NCI-H1092 treated with DMSO at 0.1 percent for 48 hours (cell line): ENCODE data around the gene IQSEC1.

Experiments
- DNase-seq: peaks from one replicate; lab custom pipeline; 2025; lab: John Stamatoyannopoulos, UW

IQSEC1 gene

DNA sequence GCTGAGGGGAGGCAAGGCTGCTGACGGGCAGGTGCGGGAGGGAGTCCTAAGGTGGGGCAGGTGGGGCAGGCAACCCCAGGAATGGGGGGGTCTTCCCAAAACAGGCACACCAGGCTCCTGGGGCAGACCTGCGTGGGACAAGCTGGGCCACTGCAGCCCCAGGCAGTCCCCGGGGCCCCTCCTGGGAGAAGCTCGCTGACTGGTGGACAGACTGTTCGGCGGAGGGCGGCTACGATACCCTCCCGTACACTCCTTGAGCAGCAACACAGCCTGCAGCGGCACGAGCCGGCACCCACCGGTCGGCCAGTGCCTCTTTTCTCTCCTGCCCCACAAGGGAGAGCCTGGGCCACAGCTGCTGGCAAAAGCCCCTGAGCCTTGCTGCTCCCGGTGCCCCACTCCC is 165.9 kb downstream of the IQSEC1 start:
- no peak for DNase-seq

DNA sequence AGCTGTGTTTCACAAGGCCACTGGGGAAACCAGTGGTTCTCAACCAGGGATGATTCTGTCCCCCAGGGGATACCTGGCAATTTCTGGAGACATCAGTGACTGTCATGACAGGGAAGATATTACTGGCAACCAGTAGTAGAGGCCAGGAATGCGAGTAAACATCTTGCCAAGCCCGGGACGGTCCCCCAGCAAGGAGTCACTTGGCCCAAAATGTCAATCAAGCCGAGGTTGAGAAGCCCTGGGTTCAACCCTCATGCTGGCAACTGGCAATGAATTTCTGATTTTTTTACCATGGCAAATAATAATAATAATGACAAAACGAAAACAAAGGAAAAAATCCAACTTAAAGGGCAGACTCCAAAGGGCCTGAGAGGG is 166.3 kb downstream of the IQSEC1 start:
- no peak for DNase-seq

DNA sequence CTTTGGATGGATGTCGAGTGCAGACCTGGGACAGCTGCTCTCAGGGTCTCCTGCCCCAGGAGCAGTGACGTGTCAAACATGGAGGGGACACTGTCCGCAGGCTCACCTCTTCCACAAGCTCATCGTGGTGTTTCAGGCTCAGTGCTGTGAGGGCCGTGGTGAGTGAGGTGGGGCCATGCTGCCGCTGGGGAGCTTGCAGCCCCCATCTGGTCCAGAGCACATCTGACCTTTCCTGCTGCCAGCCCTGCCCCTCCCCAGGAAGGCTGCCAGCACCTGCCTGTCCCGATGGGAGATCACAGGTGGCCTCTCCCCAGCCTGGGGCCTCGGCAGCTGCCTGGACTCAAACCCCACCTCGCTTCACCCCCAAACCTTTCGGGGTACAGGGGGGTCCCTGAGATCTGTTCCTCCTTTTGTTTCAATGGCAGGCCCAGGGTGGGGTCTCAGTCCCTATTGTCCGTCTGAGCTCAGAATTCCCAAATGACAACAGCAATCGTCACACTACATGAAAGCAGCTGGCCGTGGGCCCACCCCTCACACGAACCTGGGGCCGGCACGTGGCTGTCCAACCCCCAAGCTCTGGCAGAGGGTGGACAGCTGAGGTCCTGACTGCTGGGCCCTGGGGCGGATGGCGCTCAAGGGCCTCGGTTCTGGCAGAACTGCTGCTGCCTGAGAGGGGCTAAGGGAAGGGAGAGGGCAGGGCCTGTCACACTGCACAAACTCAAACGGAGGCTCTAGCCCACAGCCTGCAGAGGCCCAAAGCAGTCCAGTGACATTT is 166.9 kb downstream of the IQSEC1 start:
- no peak for DNase-seq

DNA sequence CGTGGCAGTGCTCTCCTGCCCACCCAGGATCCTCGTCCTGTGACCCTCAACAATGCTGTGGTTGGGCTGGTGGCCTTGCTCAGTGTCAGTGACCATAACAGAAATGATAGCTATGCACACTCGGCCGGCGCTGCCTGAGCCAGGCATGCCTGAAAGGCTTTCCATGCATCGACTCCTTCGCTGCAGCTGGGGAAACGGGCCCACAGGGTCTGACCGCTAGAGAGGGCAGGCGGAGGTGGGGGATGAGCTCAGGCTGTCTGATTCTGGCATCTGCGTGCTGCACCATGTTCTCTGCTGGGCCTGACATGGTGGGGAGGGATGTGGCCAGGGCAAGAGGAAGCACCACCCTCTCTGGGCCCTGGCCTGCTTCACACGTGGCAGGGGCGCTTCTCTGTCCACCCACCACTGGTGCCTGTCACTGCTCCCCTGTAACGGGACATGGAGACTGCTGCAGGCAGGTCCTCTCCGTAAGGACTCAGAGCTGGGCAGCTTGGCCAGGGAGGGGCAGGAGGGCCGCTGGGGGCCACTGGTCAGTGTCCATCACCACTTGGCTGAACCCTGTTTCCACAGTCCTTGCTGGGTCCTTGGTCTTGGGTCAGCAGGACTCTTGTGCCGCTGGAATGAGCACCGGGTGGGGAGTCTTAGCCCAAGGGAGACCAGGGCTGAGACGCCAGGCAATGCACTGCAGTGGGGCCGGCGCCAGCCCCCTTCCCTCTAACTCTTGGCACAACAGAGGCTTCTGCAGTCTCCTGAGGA is 167.7 kb downstream of the IQSEC1 start:
- no peak for DNase-seq

- no peak for DNase-seq
These were observed 168.3 kb downstream of the IQSEC1 start for GRCh38 chr3:12904951-12905315.

GRCh38 chr3:12903881-12904280 is 169.3 kb downstream of the IQSEC1 start:
- DNase-seq, result no peak

DNA sequence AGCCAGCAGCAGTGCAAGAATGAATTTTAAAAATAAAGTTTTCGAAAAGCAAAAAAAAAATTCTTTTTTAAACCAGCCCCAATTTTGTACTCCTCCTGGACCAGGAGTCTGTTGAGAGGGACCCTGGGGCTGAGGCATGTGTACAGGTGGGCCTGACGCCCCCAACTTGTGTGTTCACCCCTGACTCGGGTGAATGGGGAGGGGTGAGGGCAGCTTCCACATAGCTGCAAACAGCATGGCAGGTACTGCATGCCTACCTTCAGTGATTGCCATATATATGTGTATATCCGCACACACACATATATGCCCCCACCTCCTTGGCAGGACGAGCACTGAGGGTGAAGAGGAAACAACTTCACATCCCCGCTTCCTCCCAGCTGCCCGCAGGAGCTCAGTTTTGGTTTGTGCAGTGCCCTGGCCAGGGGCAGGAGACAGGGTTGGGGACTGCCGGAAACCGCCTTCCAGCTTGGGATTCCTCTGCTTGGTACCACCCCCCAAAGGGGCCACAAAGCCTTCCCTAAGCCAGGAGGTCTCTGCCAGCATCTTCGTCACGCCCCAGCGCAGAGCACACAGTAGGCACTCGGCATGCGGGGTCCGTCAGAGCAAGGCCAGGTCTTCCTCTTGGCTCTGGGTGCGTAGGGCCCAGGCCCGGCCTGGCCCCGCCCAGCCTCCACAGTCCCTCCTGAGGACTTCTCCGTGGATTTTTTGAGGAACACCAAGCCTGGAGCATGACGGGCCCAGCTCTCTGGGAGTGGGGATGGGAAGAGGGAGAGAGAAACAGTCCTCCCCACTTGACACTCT is 170.0 kb downstream of the IQSEC1 start:
- no peak for DNase-seq

DNA sequence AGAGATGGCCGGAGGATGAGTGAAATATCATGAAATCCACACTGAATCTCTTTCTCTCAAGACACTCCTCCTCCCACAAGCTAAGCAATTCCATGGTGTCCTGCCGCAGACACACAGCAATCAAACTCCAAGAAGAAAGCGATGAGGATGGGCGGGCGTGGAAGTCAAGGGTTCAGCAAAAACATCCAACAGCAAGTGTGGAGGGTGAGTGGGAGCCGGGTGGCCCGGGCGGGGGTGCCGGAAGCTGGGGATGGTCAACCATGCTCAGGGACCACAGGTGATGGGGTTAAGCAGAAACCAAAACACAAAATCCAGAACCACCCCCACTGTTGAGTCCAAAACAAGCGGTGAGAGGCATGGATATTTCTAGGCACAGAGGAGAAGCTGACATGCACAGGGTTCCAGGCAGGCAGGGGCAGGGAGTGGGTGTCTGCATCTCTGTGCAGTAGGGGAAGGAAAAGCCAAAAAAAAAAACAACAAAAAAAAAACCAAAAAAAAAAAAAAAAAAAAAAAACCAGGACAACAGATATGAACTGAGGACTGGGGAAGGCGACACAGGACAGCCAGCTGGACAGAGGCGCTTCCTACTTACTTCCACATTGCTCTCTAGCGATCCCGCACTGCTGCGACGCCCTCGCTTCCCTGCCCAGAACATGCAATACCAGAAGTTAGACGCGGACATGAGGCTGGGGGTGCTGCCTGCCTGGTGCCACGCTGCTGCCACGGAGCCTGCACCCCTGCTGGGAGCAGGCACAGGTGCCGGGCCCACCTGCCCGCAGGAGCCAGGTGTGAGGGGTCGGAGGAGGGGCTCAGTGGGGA is 170.8 kb downstream of the IQSEC1 start:
- DNase-seq, result no peak

DNA sequence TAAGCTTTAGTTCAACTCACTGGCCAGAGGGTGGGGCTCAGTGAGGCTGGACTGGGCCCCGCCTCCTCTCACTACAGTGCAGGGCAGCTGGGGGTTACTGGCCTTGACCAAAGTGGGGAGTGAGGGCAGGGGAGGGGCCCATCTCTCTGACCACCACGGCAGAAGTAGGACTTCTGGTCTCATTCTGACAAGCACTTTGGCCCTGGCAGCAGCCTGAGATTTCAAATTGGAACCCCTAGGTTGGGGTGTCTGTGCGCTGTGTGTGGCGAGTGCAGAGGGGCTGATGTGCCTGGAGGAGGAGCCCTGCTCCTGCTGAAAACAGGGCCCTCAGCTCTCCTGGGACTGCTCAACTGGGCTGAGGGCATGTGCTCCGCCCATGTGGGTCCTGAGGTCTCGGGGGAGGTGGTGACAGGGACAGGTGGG is 171.6 kb downstream of the IQSEC1 start:
- no peak for DNase-seq

DNA sequence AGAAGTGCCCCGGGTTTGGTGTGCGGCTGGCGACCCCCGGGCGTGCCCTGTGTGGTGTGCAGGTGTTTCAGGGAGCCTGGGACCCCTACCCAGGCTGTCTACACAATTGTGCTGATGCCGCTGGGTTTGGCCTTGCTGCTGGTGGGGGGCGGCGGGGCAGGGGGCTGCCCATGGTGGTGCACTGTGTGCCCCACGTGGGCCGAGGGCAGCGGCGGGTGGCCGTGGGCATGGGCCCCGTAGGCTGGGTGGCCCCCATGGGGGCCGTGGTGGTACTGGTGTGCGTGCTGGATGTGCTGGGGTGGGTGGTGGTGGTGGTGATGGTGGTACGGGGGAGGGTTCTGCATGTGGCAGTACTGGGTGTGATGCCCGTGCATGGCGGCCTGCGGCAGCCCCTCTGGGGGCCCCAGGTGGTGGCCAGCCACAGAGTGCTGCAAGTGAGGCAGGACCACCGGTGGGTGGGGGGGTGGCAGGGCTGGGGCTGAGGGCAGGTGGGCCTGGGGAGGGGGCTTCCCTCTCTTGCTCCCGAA is 172.3 kb downstream of the IQSEC1 start:
- no peak for DNase-seq

DNA sequence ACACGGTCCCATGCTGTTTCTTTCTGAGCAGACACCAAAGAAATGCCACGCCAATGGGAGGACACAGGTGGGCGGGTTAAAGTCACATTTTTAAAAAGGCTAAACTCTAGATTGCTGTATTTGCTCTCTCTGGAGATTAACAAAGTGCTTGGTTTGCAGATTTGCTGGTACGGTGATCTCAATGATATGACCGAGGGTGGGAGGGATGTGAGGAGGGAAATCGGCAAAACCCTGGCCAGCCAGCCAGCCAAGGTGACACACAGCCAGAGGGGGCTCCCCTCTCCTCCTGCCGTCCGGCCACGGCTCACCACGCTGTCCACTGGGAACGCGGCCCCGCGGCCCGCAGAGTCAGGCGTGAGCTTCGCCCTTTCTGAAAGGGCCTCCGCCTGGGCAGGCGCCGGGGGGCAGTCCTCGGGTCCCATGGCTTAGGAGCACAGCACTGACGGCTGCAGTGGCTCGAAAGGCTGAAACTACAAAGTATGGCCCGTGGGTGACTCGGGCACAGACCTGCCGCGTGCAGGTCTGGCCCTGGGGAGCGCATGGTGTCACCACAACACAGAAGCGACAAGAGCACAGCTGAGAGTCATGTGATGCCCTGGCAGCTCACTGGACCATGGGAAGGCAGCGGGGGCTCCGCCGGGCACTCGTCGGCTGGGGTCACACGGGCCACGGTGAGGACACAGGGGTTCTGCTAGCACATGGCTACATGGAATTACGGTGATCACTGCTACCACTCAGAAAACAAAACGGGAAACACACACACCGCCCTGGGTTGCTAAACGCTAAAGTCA is 174.1 kb downstream of the IQSEC1 start:
- DNase-seq, result no peak

- no peak for DNase-seq
These were observed 174.8 kb downstream of the IQSEC1 start for GRCh38 chr3:12898290-12898964.

DNA sequence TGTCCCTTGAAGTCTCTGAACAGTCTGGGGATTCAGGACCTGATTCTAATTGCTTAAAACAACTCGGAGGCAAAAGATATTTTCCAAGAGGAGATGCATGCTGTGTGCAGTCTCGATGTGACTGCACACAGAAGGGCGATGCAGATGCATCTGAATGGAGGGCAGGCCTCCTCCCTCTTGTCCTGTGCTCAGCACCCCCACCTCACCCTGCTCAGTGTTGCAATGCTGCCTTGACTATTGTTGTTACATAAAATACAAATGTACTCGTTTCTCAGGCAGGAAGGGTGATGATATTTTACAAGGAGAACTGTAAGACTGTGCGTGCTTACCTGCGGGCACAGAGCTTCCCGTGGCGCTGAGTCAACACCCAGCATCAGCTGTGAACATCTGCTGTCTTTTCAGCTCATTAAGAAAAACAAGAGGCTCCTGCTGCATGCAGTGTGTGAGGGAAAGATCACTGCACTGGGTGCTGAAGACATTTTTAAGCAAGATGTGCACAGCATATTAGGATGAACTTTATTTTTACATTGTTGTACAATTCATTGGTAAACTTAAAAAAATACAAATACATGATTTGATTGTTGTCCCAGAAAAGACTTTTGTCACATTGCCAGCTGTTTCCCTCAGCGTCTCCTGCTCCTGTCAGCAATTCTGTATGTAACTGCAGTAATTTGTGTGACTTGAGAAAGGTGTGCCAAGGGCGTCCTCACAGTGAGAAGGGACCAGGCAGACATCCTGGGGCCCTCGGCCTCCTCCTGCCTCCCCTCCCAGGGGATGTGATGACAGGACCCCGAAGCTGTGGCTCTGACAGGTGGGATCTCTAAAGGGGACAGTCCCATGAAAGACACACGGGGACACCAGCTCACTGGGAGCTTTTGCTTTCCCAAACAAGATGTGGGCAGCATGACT is 175.6 kb downstream of the IQSEC1 start:
- DNase-seq, result no peak

GRCh38 chr3:12896063-12896985 is 176.9 kb downstream of the IQSEC1 start:
- DNase-seq, result no peak

DNA sequence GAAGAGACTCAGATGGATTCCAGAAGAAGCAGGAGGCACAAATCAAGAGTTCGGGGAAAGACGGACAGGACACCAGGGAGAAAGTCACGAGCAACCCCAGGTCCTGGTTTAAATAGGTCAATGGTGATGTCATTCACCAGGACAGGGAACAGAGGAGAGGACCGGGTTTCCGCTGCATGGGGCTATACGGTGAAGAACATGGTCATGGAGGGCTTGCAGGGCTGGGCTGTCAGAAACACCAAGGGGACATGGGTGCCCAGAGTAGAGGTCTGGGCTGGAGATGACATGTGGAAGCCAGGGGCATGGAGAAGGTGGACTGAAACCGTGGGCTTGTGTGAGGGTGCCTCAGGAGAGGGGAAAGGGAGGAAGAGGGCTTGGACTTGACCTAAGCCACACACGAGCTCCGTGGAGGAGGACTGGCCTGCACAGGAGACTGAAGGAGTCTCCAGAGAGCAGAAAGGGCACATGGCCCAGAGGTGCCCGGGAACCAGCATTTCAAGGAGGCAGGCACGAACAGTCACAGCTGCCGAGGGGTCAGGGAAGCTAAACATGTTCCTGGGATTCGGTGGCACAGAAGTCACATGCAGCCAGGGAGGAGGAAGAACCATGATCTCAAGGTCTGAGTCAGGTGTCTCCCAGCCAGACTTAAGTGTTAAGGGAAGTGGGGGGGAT is 177.7 kb downstream of the IQSEC1 start:
- DNase-seq, result no peak

- no peak for DNase-seq
These were observed 178.6 kb downstream of the IQSEC1 start for GRCh38 chr3:12894629-12895028.

DNA sequence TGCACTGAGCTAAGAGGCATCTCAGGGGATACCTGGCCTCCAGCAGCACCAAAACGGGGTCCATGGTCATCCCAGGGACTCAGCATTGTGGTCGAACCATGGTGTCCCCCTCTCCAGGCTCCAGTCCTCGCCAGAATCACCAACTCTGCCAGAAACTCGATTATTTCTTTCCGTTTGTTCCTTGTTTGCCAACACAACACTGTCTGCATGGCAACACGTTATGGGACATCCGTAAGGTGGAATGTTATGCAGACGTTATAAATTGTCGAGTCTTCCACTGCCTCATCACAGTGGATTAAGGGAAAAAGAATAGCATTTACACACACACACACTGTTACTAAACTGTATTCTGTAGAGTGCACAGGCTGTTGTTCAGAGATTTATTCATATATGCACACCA is 179.4 kb downstream of the IQSEC1 start:
- no peak for DNase-seq

- DNase-seq, result no peak
These were observed 180.0 kb downstream of the IQSEC1 start for GRCh38 chr3:12893247-12893646.
